Stimulated activated CD8-positive, alpha-beta memory T cell treated with anti-CD3 and anti-CD28 coated beads, Interleukin-7, amount 100 ng/mL, for 1 hour (primary cell): ENCODE results near the gene CFAP77.

Experiments used
- DNase-seq, 2 donors: peaks; one replicate each; pipeline ENCODE4 v3.0.0-alpha.2; 2020; ENCODE audit warnings: low read depth in 2 of 2

Gene CFAP77

DNA sequence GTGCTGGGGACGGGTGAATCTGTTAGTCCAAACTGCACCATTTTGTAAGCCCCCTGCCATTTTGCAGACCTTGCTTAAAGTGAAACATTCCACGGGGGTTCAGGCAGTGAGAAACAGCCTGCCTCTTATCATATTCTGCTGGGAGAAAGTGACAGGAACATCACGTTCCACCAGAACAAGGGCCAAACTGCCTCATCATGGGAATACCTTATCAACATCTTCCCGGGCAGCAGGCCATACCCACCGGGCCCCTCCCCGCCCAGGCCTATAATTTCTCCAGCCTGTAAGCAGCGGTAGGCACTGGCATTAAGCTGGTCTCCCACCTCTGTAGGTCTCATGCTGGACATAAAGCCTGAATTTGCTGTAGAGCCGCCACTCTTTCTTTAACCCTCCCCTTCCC lies 1.5 kb upstream of the CFAP77 start:
- no peak for DNase-seq

DNA sequence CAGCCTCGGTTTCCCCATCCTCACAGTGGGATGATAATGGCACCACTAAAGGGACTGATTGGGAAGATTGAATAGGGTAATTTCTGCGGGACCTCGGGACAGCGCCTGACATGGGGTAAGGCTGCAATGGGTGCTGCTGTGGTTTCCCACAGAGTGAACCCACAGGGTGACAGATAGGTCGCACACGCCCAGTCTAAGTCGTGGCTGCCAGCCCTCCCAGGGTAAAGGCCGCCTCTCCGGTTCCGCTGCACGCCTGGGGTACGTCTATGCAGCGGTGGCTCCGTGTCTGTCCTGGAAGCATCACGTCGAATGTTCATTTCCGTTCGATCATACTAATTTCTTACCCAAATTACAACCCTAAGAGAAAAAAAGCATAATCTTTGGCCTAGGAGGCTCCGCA lies 631 bp downstream of the CFAP77 start:
- no peak for DNase-seq

DNA sequence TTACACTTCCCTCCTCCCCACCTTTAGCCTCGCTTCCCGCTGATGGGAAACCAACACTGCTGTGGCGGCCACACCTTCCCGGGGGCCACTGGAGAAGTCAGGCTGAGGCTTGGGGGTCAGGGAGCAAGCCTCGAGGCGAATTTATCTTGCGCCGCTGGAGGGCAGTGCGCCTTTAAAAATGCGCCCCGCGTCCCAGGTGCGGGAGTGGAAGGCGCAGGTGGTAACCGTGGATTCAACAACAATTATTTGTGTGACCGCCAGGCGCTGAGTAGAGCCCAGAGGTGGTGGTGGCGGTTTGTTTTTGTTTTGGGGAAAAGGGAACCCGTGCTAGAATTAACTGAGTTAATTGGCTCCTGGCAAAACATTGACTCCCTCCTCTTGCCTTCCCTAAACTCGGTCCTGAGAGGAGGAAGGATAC lies 1.1 kb downstream of the CFAP77 start:
- peak; percentile 42 to 50 for DNase-seq

DNA sequence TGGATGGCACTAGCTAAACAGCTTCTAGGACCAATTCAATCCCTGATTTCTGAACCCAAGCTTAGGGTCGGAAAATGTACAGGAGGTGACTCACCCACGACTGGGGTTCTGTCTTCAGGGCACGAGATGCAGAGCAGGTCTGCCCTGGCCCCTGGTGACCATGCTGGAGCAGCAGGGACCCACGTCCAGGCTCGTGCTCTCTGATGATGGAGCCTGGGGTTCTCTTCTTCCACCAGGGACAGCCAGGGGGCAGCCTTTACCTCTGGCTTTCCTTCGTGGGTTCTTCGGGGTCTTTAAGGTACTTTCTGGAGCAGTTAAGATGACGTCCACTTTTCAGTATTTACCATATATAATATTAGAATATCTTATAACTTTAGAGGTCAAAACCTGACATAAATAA lies 2.1 kb downstream of the CFAP77 start:
- DNase-seq, result no peak

DNA sequence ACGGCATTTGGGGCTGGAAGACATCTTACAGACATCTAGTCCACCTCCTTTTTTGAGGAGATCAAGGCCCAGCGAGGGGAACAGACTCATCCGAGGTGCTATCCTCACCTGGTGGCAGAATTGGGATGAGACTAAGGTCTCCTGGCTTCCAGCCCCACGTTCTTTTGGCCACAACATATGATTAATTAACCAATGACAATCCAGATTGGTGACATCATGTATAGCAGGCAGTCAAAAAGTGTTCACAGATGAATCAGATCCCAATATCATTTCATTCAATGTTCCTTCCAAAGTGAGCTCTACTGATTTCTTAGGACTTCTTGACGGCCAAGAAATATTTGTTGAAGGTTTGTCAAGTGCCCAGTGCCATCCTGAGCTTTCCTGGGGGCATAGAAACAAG lies 3.9 kb downstream of the CFAP77 start:
- DNase-seq, result no peak

DNA sequence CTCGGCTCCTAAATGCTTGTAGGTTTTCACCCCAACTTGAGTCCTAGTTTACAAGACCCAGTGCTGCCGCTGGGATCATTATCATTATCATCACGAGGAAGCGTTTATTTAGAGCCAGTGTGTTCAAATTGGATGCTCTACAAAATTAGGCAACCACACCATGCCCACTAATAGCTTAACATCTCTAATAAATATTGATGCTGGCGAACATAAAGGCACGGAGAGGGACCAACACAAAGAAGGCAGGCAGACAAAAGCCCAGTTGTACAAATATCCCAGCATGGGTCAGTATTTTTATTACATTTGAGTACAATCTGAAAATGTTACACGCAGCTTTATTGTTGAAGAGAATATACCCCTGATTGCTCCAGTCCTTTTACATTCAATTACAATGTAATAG lies 4.7 kb downstream of the CFAP77 start:
- DNase-seq, result no peak

DNA sequence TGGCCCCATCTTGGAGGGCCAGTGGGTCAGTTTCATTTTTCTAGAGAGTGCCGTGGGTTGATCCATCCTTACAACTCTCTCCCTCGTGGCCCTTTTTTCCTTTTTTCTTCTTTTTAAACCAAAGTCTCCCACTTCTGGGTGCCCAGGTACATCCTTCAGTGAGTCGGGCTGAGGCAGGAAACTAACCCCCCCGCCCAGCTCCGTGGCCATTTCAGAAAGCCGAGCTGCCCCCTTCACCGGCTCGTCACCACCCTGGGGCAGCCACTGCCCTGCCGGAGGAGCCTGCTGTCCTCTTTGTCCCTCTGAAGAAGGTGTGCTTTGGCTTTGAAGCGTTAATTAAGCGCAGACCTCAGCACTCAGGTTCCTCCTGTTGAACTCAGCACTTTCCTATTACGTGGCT lies 5.2 kb downstream of the CFAP77 start:
- DNase-seq, result no peak

DNA sequence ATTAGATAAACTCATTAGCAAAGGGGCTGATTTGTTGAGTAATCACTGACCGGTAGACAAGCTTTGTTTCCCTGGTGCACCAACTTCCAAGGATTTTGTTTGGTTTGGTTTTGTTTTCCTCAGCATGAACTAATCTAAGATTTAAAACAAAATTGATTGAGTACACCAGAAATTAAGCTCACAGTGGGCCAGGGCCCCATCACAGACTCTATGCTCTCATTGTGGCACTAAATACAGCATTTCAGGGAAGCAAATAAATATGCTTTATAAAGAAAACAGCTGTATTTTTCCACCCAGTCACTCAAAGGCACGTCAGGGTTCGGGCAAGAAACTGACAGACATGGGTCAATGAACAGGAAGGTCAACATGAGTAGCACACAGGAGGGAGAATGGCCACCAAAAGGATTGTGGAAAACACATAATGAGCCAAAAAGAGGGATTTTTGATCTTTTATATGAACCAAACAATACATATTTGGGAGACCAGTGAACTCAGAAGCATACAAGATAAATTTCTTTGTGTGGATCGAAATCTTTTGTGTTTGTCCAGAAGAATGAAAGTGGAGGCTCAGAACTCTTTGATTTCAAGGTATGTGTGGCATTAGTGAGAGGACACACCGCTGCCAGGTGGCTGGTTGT lies 8.8 kb downstream of the CFAP77 start:
- DNase-seq, result no peak

DNA sequence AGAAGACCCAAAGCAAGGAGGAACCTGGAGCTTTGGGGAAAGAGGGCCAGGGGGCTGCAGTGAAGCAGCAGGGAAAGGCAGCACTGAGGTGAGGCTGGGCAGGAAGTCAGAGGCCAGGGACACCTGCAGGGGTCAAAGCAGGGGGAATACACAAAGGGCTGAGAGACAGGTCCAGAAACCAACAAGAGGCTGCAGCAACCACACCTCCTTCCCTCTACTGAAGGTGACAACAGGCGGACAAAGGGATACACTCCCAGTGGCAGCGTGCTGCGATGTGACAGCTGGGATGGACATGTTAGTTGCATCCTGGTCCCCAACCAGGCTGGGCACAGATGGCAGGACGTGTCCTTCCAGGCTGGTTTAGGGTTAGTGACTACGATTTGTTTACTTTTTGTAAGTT lies 12.6 kb downstream of the CFAP77 start:
- no peak for DNase-seq

DNA sequence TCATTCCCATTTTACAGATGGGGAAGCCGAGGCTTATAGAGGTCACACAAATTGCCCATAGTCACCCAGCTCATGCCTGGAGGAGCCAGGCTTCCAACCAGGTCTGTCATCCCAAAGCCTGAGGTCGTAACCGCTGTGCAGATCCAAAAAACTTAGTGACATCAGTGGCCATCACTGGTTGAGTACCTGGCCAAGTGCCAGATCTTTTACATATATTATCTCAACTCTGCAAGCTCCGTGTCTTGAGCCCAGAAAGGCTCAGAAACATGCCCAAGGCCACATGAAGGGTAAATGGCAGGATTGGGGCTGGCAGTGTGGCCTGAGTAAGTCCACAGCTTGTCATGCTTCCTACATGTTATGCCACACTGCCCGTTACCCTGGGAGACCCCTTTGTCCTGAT lies 13.5 kb downstream of the CFAP77 start:
- DNase-seq, result no peak

DNA sequence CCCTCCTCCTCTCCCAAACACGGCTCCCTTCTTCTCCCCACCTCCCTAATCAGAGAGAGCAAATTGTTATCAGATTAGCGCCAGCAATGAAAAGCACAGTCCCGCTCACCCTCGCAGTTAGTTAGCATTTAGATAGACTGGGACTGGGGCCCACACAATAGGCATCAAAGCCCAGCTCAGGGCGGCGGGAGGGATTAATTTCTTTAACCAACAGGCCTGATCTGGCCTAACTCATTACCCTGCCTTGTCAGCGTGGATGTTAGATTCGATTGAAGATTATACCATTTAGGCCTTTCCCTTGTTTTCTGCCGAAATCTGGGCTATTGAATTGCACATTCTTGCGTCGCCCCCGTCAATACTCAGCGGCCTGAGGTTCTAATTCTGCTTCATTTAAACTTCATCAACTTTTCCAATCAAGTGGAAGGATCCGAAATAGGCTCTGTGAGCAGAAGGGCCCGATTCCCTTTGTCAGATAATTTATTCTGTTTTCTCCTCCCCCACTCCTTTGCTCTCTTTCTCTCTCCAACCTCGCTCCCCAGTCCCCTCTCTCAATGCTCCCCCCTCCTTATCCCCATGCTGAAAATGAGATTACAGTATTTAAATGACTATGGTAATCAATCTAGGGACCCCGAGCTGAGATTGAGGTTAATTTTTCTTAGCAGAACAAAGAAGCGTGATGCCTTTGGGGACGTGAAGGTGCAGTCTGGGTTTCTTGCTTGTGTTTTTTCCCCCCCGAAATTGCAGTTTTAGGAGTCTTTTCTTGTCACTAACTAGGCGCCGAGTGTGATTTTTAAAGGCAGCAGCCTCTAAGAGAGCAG lies 15.1 kb downstream of the CFAP77 start:
- DNase-seq, result no peak

DNA sequence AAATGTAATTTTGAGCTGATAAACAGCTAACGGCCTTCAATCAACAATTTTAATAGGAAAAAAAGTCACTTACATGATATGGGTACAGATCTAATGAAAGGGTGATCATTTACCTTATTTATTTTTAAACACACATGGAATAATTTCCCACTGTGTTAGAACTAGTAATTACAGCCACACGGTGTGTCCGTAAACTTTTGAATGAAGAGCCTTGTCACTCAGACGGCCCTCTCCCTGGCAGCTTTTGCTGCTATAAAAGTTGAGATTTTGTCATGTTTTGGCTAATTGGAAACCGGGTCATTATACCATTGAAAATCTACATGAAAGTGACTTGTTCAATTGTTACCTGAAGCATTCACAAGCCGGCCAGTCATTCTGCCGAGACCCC lies 15.7 kb downstream of the CFAP77 start:
- DNase-seq, result no peak

DNA sequence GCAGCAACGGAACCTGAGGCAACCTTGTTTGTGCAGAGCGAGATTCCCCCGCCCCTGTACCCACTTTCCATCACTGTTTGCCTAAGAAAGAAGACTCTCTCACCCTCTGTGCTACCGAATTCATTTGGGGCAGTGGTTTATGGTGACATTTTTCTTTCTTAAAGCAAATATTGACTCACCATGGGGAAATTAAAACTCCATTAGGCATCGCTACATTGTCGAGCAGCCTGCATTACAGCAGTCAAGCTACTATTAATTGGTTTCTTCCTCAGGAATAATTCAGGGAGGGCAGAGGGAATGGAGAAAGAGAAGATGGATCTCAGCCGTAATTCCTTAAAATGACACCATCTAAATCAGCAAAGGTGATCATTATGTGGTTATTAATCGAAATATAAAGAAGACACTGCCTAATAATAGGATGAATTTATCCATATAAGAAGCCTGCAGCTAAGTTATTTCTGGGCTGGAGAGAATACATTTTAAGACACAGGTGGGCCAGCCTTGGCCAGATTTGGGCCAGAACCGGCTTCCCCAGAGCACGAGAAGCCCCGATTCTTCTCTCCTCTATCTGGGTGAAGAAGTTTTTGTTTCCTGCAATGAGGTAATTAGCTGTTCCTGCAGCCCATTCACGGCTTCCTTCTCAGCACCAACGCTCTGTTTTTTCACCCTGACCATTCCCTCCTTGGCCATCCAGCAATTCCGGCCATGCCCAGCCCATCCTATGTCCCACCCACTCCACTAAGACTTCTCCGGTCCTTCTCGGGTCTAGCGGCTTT lies 16.8 kb downstream of the CFAP77 start:
- DNase-seq, result no peak

DNA sequence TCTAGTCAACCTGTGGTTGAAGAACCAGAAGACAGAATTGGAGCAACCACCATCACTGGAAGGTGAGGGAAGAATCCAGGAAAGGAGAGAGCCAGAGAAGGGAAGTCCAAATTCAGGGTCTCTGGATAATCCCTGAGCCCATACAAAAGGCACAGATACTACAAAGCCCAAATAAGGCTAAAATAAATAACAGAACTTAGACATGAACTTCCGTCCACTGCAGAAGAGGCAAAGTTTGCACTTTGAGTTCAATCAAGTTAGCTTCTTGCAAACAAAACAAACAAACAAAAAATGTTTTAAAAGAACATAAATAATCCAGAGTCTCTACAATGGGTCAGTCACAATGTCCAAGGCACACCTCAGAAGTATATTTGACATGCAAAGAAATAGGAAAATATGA lies 21.0 kb downstream of the CFAP77 start:
- DNase-seq, result no peak

DNA sequence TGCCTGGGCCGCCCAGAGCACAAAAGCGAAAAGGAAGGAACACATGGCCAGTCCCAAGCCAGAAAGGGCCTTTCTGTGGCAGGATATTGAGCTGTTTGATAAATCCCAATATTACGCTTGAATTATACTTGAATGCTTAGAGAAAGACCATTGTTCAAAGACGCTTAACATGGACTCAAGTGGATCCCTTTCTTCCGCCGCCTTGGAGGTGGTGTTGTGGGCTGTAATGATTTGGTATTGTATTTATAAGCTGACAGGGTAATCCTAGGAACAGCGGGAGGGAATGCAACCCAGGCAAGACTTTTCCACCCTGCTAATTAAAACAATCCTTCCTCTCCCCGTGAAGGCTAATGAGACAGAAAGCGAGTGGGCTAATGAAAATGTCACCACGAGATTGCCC lies 24.9 kb downstream of the CFAP77 start:
- DNase-seq, result no peak

DNA sequence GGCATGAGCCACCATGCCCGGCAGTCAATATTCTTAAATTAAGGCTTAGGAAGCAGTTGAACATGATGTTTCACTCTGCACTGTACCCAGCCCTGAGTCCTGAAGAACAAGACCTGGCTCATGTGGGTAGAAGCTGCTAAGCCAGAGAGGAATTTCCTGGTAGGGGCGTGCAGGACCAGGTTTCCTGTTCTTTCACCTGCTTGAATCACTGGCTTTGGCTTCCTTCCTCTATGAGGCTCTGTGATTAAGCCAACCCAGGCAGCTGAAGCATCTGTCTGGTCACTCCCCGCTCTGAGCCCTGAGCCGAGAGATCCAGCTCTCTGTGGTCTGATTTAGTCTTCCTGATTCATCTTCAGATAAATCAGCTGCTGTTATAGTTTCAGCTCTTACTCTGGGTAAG lies 29.1 kb downstream of the CFAP77 start:
- DNase-seq, result no peak

DNA sequence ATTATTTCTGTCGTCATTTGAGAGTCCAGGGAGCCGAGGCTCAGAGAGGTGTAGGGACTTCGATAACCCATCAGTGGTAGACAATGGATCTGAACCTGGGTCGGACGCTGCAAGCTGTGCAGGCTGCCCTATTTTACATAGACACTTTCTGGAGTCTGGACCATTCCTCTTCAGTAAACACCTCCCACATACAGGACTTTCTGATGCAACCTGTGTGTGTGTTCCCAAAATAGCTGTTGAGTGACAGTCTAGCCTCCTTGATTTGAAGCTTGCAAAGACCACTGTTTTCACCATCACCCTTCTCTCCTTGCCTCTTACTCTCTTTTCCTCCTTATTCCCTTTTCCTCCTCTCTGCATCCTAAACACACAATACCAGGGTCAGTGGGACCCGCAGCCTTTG lies 30.7 kb downstream of the CFAP77 start:
- DNase-seq, result no peak

DNA sequence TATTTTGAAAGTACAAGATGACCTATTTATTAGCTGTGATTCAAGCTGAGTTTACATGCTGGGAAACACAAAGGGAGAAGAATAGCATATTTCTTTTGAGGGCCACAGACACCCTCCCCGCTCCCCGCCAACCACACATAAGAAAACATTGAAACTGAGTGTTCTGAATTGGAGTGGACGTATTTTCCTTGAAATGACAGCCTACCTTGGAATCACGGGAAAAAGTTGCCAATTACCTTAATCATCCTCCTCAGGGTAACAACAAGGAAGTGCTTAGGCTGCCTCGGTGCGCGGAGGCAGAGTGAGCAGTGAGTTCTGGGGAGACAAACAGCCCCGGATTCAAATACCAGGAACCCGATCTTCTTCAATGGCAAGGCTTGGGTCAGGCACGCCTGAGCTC lies 31.4 kb downstream of the CFAP77 start:
- DNase-seq, result no peak

DNA sequence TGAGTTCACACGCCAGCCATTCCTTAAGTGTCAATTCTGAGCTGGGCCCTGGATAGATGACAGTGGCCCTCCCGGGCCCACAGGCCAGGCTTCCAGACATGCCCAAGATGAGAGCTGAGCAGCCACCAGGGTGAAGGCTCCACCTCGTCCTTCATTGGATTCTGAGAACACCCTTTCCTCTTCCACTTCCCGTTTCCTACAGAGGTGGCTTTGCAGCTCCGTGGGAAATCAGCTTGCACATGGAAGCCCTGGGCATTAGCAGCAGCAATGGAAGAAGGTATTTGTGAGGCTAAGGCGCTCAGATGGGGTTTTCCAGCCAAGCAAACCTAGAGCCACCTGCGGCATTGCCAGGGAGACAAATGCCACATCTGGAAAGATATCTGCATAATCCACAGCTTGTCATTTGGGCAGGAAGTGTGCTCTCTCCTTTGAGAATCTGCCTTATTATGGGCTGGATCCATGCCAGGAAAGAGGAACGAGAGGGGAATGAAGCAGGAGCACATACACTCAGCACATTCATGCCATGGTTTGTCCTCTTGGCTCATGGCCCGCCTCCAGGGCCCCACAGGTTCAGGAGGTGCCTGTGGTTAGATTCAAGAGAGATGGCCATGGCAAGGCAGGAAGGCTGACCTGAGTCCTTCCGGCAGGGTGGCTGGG lies 34.1 kb downstream of the CFAP77 start:
- DNase-seq, result no peak

DNA sequence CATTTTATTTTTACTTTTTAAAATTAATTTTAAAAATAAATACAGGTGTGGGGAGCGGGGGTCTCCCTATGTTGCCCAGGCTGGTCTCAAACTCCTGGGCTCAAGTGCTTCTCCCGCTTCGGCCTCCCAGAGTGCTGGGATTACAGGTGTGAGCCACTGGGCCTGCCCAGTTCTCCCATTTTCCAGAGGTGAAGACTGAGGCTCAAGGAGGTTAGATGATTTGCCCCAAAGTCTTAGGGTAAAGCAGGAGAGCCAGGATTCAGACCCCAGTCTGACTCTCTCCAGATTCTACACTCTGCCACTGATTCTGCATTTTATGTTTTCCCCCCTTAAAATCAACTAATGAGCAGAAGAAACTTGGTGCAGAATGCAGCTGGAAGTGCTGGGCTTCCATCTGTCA lies 36.9 kb downstream of the CFAP77 start:
- no peak for DNase-seq

DNA sequence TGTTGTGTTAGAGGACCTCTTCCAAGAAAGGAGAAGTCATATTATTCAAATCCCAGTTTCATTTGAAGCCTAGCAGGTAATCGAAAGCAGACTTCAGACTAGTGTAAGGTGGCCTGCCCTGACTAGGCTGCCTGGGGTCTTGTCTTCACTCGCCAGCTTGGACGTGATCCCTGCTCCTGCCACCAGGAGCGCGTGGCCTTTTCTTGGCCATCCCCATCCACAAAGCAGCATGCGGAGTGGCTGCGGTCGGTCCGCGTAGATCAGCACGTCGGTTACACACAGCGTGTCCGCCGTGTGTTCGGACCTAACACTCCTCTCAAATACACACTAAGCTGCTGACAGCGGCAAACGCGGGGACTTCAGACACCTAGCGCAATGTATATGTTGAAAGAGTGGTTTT lies 37.3 kb downstream of the CFAP77 start:
- no peak for DNase-seq

DNA sequence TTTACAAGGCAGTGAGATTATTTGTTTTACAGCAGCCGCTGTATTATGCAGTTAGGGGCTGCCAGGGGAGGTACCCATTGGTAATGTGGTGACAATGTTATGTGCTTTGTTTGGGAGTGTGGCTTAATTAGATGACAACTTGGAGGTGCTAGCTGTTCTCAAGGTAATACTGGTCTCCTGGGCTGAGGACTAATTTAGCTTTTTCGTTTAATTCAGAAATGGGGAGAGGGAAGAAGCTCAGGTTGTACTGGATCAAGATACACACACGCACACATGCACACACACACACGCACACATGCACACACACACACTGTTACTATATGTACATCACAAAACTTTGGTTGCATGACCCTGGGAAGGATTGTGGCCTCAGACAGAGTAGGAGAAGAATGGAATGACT lies 37.9 kb downstream of the CFAP77 start:
- no peak for DNase-seq
